Body of pancreas (tissue), 4 donors: ENCODE results near the gene CSPG4. TPM values are rescaled to one million over a fixed set of nuclear protein-coding genes. Genes with fewer than 3 reads are reported as not detected.
"Not testable (repeated sequence)": the region's sequence is repeated elsewhere in the genome, so short reads cannot be mapped to it uniquely, and the experiment has no call there.

Experiments used
- ATAC-seq: fragments of 150-250 bp; one replicate; pipeline ENCODE4 v1.9.1; 2016
- DNase-seq, 4 donors: peaks; one replicate each; pipeline ENCODE4 v3.0.0-alpha.2; 2019
- H3K27ac ChIP-seq, 4 donors: fragments of 200-600 bp; sonication (generic); 1 replicate in 3 of 4; 2 replicates in 1 of 4; pipeline versions ENCODE4 v1.5.1 to v1.6.1; 2016 to 2019; ENCODE audit warnings: mild to moderate bottlenecking in 1 of 4, mixed read lengths in 1 of 4, moderate library complexity in 1 of 4
- H3K27me3 ChIP-seq, 2 donors: fragments of 200-600 bp; sonication (generic); one replicate each; pipeline ENCODE4 v1.6.0; 2016; ENCODE audit warnings: mild to moderate bottlenecking in 1 of 2
- H3K36me3 ChIP-seq, 2 donors: fragments of 200-600 bp; sonication (generic); replicated peaks in 1 of 2; 2 replicates each; pipeline ENCODE4 v1.5.1; 2016; ENCODE audit warnings: low read depth in 2 of 2; ENCODE audit not compliant: insufficient read depth in 1 of 2
- H3K4me1 ChIP-seq: fragments of 200-600 bp; sonication (generic); one replicate; pipeline ENCODE4 v1.6.0; 2016
- H3K4me3 ChIP-seq, 2 donors: fragments of 200-600 bp; sonication (generic); 1 replicate in 1 of 2; 2 replicates in 1 of 2; pipeline ENCODE4 v1.5.1; 2016 to 2019
- H3K9me3 ChIP-seq, 3 donors: fragments of 200-600 bp; sonication (generic); 1 replicate in 2 of 3; 2 replicates in 1 of 3; pipeline ENCODE4 v1.5.1; 2016
- POLR2A ChIP-seq, 3 donors: fragments of 450-650 bp; IDR thresholded peaks; one replicate each; pipeline ENCODE4 v1.6.1; 2016; ENCODE audit warnings: antibody characterized with exemption in 3 of 3, mild to moderate bottlenecking in 2 of 3
- WGBS, 2 donors: methylation state at CpG; one replicate each; pipeline ENCODE4 v1.1.5; 2017; 5-methylcytosine and 5-hydroxymethylcytosine counted together
- intact Hi-C: fragments of 100-400 bp; cut with DNase I; formaldehyde crosslinking; loops from one replicate; pipeline ENCODE4 v1.15.1; 2023
- total RNA-seq, 2 donors: library from RNA; depleted of rRNA; stranded (reverse); fragments of >200 nt; gene quantifications; one replicate each; pipeline ENCODE4 v1.1.0, GENCODE V29; 2016
- TF ChIP-seq, protein P1 (sequence below), 7 experiments: fragments of 450-650 bp in 4 of 7; fragments of 200-600 bp in 3 of 7; sonication (generic) in 3 of 7; IDR thresholded peaks; one replicate each; pipeline ENCODE4 v1.5.1; 2016 to 2019; ENCODE audit warnings: antibody characterized with exemption in 7 of 7

Gene CSPG4
- total RNA-seq, 2 donors from 2014 or later = 3.1 to 13.8 TPM

- ATAC-seq = no peak
- intact Hi-C loops = no loop called here
- 84 to 89% methylated on average over 3 of the region's 3 CpGs for WGBS, 2 donors
- H3K27me3 ChIP-seq = no peaks in the 10 kb centered on the region
- no peaks in the 10 kb centered on the region for H3K9me3 ChIP-seq
- DNase-seq = no peak
- H3K36me3 ChIP-seq = no peaks in the 10 kb centered on the region
- H3K4me1 ChIP-seq = peaks cover 9% of the 10 kb centered on the region
- no peak overlapping the region for H3K4me3 ChIP-seq
- no peak for TF ChIP-seq POLR2A (IDR thresholded peaks at IDR 0.05)
- TF ChIP-seq, protein P1, sequence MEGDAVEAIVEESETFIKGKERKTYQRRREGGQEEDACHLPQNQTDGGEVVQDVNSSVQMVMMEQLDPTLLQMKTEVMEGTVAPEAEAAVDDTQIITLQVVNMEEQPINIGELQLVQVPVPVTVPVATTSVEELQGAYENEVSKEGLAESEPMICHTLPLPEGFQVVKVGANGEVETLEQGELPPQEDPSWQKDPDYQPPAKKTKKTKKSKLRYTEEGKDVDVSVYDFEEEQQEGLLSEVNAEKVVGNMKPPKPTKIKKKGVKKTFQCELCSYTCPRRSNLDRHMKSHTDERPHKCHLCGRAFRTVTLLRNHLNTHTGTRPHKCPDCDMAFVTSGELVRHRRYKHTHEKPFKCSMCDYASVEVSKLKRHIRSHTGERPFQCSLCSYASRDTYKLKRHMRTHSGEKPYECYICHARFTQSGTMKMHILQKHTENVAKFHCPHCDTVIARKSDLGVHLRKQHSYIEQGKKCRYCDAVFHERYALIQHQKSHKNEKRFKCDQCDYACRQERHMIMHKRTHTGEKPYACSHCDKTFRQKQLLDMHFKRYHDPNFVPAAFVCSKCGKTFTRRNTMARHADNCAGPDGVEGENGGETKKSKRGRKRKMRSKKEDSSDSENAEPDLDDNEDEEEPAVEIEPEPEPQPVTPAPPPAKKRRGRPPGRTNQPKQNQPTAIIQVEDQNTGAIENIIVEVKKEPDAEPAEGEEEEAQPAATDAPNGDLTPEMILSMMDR (IDR thresholded peaks at IDR 0.05) = no peak
- no peak overlapping the region for H3K27ac ChIP-seq
Measured at GRCh38 chr15:75714195-75714594, 1.5 kb upstream of the CSPG4 start.

DNA sequence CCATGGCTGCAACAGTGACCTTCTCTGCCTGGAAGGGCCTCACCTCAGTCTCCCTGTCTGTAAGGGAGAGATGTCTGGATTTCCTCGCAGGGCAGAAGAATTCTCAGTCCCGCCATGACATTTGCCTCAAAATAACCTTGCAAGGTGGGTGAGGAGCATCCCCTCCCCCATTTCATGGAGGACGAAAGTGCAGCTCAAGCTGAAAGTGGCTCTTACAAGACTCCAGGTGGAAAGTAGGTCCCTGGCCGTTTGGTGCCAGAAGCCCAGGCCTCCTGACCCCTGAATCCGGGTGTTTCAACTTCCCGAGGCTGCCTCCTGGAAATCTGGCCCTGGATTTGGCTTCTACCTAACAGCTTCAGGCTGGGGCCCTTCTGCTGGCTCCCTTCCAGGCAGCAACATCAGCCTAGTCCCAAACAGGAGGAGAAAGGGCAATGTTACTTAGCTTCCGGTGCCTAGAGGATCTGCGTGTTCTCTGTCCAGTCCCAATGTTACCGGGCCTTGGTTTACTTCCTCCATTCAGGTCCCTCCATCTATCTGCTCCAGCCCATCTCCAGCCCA, 769 bp upstream of the CSPG4 start:
- H3K4me1 ChIP-seq = peaks cover 9% of the 10 kb centered on the region
- peak in 1 of 4 donors; percentile 31 for DNase-seq

DNA sequence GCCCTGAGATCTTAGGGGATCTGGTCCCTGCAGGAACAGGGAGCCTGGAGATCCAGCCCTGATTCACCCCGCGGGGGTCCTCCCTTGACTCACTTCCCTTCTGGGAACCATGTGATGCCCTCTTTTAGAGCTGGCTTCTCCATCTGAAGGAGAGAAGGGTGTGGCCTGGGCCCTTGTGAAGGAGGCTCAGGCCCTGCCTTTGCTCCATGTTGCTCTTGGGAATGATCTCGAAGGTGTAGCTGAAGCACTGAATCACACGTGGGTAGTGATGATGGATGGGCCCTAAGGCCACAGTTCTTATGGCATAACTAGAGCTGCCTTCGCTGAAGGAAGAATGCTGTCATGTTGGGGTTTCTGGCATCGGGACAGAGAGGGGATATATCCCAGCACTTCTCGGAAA, 1.2 kb downstream of the CSPG4 start:
- DNase-seq, H3K4me3 ChIP-seq, intact Hi-C loops, H3K9me3 ChIP-seq, H3K36me3 ChIP-seq, H3K4me1 ChIP-seq, ATAC-seq, H3K27ac ChIP-seq, H3K27me3 ChIP-seq: not testable (repeated sequence)
- WGBS, 2 donors = 68 to 92% methylated on average over 6 to 7 of the region's 7 CpGs

More for the DNA sequence above, 769 bp upstream of the CSPG4 start:
- no peak for TF ChIP-seq POLR2A (IDR thresholded peaks at IDR 0.05)
- TF ChIP-seq, protein P1 (IDR thresholded peaks at IDR 0.05) = no peak
- no peak overlapping the region for H3K4me3 ChIP-seq
- no peak for ATAC-seq
- no peaks in the 10 kb centered on the region for H3K36me3 ChIP-seq
- no peak overlapping the region for H3K27ac ChIP-seq
- no peaks in the 10 kb centered on the region for H3K27me3 ChIP-seq
- H3K9me3 ChIP-seq = no peaks in the 10 kb centered on the region
- WGBS, 2 donors = 72 to 86% methylated on average over 2 to 9 of the region's 9 CpGs
- intact Hi-C loops = no loop called here

- H3K4me3 ChIP-seq, H3K9me3 ChIP-seq, H3K36me3 ChIP-seq, H3K27ac ChIP-seq, H3K4me1 ChIP-seq, H3K27me3 ChIP-seq, ATAC-seq, DNase-seq, intact Hi-C loops: not testable (repeated sequence)
- WGBS, 2 donors = 93% methylated on average over 3 of the region's 5 CpGs; no CpG with 5 or more reads in 1 of the 2 donors
Measured at GRCh38 chr15:75710874-75711273, 1.8 kb downstream of the CSPG4 start.

- H3K4me1 ChIP-seq, ATAC-seq, H3K27me3 ChIP-seq, H3K4me3 ChIP-seq, H3K9me3 ChIP-seq, intact Hi-C loops, H3K36me3 ChIP-seq, H3K27ac ChIP-seq: not testable (repeated sequence)
- DNase-seq = peak in 2 of 4 donors; percentile 35 to 39
- 39 to 68% methylated on average over 3 to 8 of the region's 15 CpGs for WGBS, 2 donors
Measured at GRCh38 chr15:75709458-75709857, 3.2 kb downstream of the CSPG4 start.

GRCh38 chr15:75706682-75706954, 6.0 kb downstream of the CSPG4 start:
- Histone ChIP-seq H3K27ac (no peak overlapping the region), H3K27me3 (no peaks in the 10 kb centered on the region), H3K4me3 (no peak overlapping the region), H3K9me3 (no peaks in the 10 kb centered on the region), H3K36me3 (no peaks in the 10 kb centered on the region), H3K4me1 (no peaks in the 10 kb centered on the region)
- intact Hi-C loops = no loop called here
- DNase-seq = no peak
- no peak for ATAC-seq
- no peak for TF ChIP-seq POLR2A (IDR thresholded peaks at IDR 0.05)
- TF ChIP-seq, protein P1 (IDR thresholded peaks at IDR 0.05) = no peak
- WGBS, 2 donors = 17 to 37% methylated on average over 2 of the region's 2 CpGs
